Nucleus accumbens (tissue), 56 donors: ENCODE data around the gene ACTN1.
"Not testable (repeated sequence)": the region's sequence is repeated elsewhere in the genome, so short reads cannot be mapped to it uniquely, and the experiment has no call there.

Source experiments
- DNase-seq, 56 donors: peaks; one replicate each; lab custom pipeline; 2025; lab: John Stamatoyannopoulos, UW

ACTN1 gene

DNA sequence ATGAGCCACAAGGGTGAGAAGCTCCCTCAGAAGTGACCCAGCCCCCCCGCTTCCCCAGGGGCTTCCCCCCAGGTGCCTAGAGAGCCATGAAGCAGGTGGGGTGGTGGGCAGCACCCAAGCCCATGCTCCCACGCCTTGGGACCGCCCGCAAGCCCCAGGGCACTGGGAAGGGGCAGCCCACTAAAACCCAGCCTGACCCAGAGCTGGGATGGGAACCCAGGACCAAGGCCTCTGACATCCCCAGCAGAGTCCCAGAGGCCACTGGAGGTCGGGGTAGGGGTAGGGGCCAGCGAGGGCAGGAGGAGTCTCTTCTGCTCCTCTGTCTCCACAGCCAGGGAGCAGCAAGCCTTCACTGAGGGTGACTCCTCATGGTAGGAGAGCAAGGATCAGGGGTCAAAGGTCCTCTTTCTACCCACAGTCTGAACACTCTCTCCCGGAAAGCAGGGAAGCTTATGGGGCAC is 99.8 kb downstream of the ACTN1 start:
- no peak for DNase-seq

DNA sequence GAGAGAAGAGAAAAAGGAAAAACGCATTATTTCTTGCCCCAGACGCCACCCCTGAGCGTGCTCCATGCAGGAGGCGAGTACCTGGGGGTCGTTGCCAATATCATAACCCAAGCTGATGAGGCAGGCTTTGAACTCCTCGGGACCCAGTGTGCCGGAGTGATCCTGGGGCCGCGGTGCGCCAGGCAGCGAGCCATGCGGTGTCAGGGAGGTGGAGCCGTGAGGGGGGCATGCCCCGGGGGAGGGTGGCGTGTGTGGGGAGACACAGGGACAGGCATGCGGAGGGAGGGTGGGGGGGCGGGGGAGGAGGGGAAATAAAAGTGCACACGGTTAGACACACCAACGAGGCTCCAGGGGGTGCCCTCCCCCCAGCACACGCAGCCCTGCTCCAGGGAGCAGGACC is 100.2 kb downstream of the ACTN1 start:
- DNase-seq = no peak

DNA sequence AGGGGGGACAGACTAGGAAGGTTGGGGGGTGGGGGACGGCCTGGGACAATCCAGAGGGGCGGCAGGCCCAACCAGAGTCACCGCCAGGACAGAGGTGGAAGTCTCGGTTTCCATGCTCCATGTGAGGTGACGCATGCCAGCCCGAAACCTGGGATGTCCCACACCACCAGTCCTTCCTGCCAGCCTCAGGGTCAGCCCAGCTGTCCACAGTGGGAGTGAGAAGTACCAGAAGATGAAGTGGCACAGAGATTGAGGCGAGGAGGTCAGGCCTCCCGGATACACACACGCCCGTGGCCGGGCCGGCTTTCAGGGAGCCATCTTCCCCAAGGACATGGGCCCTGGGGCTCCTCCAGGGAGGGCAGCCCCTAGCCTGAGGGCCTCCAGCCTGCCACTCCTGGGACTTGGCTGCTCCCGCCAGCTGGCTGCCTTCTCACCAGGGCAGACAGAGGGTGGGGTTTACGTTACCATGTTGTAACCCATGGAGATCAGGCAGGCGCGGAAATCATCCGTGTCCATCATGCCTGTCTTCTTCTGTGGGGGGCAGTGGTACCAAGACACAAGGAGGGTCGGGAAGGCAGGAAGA is 101.0 kb downstream of the ACTN1 start:
- DNase-seq = no peak

DNA sequence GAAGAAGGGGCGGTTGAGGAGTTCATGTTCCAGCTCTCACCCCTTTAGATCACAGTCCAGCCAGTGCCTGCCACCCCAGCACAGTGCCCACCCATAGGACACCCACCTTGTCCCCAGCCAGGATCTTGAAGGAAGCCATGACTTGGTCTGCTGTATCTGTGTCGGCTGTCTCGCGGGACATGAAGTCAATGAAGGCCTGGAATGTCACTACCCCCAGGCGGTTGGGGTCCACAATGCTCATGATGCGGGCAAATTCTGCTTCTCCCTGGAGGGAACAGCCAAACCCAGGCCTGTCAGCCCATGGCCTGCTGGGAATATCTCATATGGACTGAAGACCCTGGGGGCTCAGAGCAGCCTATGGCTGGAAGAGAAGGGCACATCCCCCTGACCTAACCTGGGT is 102.1 kb downstream of the ACTN1 start:
- no peak for DNase-seq

DNA sequence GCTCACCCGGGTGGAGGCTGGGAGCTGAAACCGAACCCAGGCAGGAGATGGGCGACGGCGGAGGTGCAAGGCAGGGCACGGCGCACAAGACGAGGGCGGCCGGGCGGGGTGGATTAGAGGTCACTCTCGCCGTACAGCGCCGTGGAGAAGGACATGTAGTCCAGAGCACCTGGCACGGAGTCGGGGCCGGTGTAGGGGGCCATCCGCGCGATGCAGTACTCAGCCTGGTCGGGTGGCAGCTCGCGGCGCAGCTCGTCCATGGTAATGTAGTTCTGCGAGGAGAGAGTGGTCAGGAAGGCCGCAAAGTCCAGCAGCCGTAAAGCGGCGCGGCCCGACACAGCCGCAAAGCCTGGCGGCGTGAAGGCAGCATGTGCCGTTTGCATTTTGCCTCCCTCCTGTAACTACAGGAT is 104.4 kb downstream of the ACTN1 start:
- DNase-seq = no peak

DNA sequence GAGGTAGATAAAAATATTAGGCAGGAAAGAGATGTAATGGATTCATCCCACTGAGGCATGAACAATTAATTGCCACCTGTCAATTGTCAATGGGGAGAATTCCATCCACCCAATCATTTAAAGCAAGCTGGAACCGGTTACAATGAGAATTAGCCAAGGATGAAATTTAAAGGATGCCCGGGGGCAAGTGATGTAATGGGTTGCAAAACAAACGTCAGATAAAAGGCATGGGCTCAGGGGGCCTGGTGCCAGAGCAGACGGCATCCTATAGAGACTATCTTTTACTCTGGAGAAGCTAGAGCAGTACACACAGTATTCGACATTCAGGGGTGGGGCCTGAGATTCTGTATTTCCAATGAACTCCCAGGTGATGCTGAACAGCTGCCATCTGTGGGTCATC is 105.7 kb downstream of the ACTN1 start:
- DNase-seq = no peak

DNA sequence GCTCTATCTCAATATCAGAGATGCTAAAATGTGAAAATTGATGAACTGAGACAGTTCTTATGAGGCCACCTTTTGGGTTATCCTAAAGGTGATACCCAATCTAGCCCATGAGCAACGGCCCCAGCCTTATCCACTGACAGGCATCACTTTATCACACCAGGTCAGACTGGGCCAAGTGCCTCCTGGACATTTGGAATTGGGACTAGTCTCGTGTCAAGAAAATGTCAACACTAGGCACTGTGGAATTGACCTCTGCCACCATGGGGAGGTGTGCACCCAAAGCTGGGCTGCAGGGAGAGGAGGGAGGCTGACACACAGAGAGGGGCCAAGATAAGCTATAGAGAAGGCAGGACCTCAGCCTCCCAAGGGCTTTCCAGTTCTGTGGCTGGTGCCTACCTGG is 107.7 kb downstream of the ACTN1 start:
- no peak for DNase-seq

DNA sequence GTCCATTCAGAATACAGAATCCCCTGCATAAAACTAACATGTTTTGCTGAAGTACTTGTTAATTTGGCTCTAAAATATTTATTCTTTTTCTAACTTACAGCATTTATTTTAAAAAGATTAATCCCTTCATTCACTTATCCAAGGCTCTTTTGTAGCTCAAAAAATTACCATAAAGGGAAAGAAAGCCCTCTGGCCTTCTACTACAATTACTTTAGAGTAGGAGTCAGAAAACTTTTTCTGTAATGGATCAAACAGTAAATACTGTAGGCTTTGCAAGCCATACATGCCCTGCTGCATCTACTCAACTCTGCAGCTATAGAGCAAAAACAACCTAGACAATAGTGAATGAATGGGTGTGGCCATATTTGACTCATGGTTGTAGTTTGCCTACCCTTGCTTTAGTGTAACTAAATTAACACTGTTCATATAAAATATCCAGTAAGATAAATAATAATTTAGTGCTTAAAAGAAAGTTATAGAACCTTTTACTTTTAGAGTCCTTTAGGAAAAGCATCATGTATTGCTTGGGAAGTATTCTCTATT is 112.0 kb downstream of the ACTN1 start:
- no peak for DNase-seq

DNA sequence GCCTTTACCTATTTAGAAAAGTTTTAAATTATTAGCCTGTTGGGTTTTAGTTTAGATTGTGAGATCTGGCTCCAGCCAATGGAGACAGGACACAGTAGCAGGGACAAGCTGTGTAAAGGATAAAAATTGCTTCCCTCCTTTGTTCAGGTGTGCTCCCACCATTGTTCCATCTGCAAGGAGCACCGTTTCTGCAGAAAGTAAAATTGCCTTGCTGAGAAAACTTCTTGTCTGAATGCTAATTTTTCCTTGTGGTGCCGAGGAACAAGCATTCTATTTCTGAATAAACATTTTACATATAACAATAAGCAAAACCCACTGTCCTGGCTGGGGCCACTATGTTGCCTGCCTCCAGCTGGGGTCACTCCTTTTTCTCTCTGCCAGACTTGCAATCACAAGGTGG is 113.6 kb downstream of the ACTN1 start:
- DNase-seq = no peak

DNA sequence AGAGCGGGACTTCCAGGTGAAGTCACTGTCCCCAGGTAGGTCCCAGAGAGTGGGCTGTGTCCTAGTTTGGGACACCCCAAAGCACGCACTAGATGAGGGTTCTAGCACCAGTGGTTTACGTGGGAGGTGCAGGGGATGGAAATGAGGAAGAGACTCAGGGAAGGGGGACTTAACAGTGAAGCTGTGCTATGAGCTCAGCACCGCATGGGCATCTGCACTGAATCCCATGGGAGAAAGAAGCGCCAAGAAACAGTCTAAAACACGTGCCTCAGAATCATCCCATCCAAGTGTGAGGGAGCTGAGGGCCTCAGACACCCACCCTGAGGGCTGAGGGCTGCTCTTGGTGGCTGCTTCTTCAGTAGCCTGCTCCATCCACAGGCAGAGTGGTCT is 114.7 kb downstream of the ACTN1 start:
- DNase-seq = no peak

DNA sequence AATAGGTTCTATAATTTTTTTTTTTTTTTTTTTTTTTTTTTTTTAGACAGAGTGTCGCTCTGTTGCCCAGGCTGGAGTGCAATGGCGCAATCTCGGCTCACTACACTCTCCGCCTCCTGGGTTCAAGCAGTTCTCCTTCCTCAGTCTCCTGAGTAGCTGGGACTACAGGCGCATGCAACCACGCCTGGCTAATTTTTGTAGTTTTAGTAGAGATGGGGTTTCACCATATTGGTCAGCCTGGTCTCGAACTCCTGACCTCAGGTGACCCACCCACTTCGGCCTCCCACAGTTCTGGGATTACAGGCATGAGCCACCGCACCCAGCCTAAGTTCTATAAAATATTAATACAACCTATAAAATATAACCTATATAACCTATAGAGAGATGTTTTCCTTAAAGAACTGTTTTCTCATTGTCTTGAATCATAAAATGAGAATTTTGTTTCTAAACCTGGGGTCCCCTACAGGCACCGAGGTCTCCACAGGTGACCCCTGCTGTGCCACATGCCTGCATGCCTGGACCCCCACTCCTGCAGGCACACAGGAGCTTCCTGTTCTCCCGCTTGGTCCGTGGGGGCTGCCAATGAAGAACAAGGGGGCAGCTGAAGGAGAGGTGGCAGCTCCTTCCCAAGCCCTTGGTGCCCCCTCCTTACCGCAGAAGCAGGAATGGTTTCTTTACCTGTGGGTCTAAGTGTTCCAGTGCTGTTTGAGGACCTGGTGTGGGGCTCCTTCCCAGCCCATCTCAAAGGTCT is 115.3 kb downstream of the ACTN1 start:
- DNase-seq = no peak

DNA sequence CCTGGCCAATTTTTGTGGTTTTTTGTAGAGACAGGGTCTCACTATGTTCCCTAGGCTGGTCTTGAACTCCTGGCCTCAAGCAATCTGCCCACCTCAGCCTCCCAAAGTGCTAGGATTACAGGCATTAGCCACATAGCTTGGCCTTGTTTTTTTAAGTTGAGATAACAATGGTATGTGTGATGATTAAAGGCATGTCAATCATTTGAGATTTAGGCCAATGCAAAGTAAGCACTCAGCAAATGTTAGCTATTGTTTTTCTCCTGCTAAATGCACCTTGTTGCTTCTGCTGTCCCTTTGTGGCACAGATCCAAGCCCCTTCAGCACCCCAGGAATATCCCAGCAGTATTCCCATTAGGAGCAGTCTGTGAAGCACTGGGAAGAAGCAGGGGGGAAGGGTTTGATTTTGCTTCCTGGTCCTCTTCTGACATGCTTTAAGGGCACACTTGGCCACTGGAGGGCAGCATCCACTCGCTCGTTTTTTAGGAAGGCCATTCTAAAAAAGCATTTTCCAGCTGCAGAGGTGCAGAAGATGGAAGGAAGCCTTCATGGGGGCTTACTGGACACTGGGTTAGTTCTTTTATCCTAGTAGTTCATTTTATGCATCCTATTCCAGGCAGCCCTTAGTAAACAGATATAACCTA is 116.0 kb downstream of the ACTN1 start:
- peak in 48 of 56 donors; percentile 3 to 84 (median 37) for DNase-seq

DNA sequence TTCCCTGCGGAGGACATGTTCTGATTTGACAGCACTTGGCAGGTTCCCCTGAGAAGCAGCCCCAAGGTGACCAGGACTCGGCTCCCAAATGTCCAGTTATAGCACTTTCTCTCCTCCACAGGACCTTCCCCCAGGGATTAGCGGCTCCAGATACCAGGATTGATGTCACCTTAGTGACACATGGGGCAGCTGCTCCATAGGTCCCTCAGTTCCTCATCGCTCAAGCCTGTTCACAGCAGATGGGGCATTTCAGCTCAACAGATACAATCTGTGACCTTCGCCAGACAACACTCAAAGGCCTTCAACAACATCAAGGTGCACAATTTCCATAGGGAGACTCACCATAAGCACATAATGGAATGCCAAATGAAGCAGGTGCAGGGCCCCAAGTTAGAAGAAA is 118.3 kb downstream of the ACTN1 start:
- DNase-seq = no peak

DNA sequence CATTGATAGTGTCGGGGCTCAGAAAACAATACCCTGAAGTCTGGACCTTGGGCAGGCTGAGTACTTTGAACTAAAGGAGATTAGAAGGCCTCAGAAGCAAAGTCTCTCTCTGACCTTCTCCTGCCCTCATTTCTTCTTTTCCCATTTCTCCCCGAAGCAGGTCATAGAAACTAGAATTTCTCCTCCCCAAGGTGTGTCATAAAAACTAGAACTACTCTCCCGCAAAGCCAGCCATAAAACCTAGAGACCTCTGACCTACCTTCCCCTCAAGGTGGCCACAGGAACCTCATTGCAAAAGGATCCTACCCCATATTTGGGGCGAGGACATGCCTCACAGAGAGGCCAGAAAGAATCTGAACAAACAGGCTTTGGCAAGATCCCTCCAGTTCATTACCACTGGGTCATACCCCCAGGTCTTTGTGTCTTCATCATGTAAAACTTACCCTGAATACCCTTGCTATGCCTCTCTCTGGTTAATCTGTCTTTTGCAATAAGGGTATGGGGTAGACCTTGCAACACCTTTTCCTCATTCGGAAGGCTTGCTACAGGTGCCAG is 121.5 kb downstream of the ACTN1 start:
- DNase-seq = no peak

DNA sequence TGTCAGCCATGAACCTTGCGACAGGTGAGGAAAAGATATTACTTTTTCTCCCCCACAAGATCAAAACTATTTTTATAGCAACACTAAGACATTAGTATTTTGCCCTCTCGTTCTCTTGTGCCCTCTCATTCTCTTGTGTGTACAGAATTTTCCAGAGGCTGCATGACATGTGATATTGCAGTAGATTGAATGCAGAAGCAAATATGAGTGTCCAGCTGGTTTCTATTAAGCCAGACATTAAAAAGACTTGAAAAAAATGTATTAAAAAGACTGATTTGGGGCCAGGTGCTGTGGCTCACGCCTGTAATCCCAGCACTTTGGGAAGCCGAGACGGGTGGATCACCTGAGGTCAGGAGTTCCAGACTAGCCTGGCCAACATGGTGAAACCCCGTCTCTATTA is 122.5 kb downstream of the ACTN1 start:
- no peak for DNase-seq

DNA sequence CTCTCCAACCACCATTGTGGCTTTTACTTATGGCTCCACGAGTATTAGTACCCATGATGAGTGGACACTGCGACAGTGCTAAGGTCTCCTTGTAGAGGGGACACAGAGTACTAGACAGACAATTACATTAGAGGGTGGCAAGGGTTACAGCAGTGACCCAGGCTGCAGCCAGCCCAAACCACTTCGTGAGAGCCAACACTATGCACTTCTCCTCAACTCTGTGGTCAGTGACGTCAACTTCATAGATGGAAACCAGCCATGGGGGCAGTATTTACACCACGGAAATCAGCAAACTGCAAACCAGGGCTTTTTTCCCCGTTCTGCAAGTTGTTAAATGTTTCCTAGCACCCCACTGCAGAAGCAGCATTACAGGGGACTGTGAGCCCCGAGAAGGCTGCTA is 124.7 kb downstream of the ACTN1 start:
- DNase-seq = no peak

DNA sequence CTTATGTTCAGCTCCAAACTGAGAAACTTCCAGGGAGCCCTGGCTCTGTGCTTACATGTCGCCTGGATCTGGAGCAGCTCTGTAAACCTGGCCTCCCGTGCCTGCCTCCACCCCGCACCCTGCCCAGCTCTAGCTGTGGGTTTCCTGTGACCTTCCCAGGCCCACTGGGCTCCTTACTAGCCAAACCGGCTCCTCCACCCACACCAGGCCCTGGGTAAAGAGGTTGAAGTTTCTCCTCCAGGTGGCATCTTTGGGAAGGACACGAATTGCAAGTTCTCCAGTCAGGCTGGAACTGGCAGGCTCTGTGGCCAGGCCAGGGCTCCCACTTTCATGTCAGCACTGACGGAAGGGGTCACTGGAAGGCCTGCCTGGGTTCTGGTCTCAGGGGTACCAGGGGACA is 125.4 kb downstream of the ACTN1 start:
- DNase-seq = no peak

DNA sequence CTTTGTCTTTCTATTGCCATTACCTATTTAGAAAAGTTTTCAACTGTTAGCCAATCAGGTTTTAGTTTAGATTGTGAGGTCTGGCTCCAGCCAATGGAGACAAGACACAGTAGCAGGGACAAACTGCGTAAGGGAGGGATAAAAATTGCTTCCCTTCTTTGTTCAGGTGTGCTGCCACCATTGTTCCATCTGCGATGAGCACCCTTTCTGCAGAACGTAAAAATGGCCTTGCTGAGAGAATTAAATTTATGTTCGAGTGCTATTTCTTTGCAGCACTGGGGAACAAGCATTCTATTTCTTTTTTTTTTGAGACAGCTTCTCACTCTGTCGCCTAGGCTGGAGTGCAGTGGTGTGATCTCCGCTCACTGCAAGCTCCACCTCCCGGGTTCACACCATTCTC is 126.6 kb downstream of the ACTN1 start:
- DNase-seq = not testable (repeated sequence)

DNA sequence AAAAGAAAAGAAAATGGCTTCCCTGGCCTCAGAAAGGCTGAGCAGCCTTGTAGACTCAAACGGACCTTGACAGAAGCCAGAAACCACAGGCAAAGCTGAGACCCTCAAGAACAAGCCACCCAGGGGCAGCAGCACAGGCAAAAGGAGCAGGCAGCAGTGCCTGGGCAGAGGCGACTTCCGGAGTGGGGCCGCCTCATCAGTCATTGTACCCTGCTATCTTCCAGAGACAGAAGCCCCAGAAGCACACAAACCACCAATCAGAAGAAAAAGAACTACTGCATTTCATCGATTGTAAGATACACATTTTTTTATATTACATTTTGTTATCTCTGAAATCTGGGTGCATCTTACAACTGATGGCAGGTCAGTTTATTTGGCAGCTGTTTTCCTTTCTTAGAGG is 128.0 kb downstream of the ACTN1 start:
- no peak for DNase-seq

DNA sequence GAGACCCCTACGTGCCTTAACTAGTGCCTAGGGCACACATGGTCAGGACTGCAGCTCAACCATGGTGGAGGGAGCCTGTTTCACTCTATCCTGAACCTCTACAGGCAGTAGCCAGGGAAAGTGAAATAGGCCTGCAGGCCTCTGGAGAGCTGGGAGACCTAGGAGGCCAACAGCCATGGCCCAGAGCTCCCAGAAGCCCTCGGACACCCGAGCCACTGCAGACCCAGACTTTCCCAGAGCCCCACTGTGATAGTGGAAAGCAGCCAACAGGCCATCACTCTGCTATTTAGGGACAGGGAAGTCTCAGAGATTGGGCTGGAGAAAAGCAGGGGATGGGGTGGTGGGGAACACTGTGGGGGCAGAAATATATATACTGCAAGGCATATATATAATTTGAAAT is 129.7 kb downstream of the ACTN1 start:
- DNase-seq = no peak

DNA sequence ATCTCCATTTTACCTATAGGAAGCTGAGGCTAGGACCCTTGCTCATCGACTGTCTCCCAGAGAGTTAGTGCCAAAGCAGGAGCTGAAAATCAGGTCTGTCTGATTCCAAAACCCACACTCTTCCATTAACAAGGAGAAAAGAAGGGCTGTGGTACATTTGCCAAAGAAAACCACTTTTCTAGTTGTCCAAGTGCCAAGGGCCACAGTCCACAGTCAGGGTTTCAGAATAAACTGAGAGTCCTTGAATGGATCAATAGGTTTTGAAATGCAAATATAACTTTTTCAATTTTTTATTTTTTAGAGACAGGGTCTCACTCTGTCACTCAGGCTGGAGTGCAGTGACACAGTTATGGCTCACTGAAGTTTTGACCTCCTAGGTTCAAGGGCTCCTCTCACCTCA is 130.8 kb downstream of the ACTN1 start:
- DNase-seq = no peak
